HEK293T (cell line): ENCODE data around the gene HACD2.

ENCODE experiments used
- CTCF ChIA-PET: fragments of 350-600 bp; formaldehyde crosslinking; extraction: SDS; loops from one replicate; lab custom pipeline; 2021; ENCODE audit warnings: antibody characterized with exemption, inconsistent platforms; lab: Yijun Ruan, JAX
- POLR2A ChIA-PET: fragments of 350-600 bp; formaldehyde crosslinking; extraction: SDS; loops from one replicate; lab custom pipeline; 2020; ENCODE audit warnings: antibody characterized with exemption, inconsistent platforms; lab: Yijun Ruan, JAX
- DNase-seq: peaks from one replicate; pipeline ENCODE4 v3.0.0; 2012; ENCODE audit warnings: mixed read lengths; ENCODE audit errors: extremely low spot score
- ARNT ChIP-seq: fragments of 450-650 bp; IDR thresholded peaks from 2 replicates; pipeline ENCODE4 v1.6.1; 2017; ENCODE audit warnings: mild to moderate bottlenecking
- BHLHE40 ChIP-seq: fragments of 450-650 bp; IDR thresholded peaks from 2 replicates; pipeline ENCODE4 v1.6.1; 2016; ENCODE audit warnings: mild to moderate bottlenecking, moderate library complexity, borderline replicate concordance
- CTBP1 ChIP-seq: fragments of 450-650 bp; IDR thresholded peaks from 2 replicates; pipeline ENCODE4 v1.6.1; 2016; ENCODE audit warnings: borderline replicate concordance
- ELF4 ChIP-seq: fragments of 450-650 bp; IDR thresholded peaks from 2 replicates; pipeline ENCODE4 v1.6.1; 2017; ENCODE audit warnings: antibody characterized with exemption
- FOXA1 ChIP-seq: fragments of 450-650 bp; IDR thresholded peaks from 2 replicates; pipeline ENCODE4 v1.6.1; 2016; ENCODE audit warnings: mild to moderate bottlenecking
- FOXK2 ChIP-seq: fragments of 450-650 bp; IDR thresholded peaks from 2 replicates; pipeline ENCODE4 v1.6.1; 2016; ENCODE audit warnings: mild to moderate bottlenecking
- FOXM1 ChIP-seq: fragments of 450-650 bp; IDR thresholded peaks from 2 replicates; pipeline ENCODE4 v1.6.1; 2017; ENCODE audit warnings: mild to moderate bottlenecking, borderline replicate concordance
- HDGF ChIP-seq: fragments of 450-650 bp; IDR thresholded peaks from 2 replicates; pipeline ENCODE4 v1.6.1; 2017; ENCODE audit warnings: antibody characterized with exemption, borderline replicate concordance
- L3MBTL2 ChIP-seq: fragments of 450-650 bp; conservative IDR thresholded peaks from 2 replicates; pipeline ENCODE4 v1.6.1; 2016; ENCODE audit warnings: mild to moderate bottlenecking
- LEF1 ChIP-seq: fragments of 450-650 bp; IDR thresholded peaks from 2 replicates; pipeline ENCODE4 v1.6.1; 2017; ENCODE audit warnings: mild to moderate bottlenecking, borderline replicate concordance
- NFRKB ChIP-seq: fragments of 450-650 bp; IDR thresholded peaks from 2 replicates; pipeline ENCODE4 v1.6.1; 2016; ENCODE audit warnings: mild to moderate bottlenecking, moderate library complexity
- SP1 ChIP-seq: fragments of 450-650 bp; IDR thresholded peaks from 2 replicates; pipeline ENCODE4 v1.6.1; 2017
- SUZ12 ChIP-seq: fragments of 450-650 bp; IDR thresholded peaks from 2 replicates; pipeline ENCODE4 v1.6.1; 2016; ENCODE audit warnings: mild to moderate bottlenecking
- TARDBP ChIP-seq: fragments of 450-650 bp; IDR thresholded peaks from 2 replicates; pipeline ENCODE4 v1.6.1; 2016
- ZNF384 ChIP-seq: fragments of 450-650 bp; IDR thresholded peaks from 2 replicates; pipeline ENCODE4 v1.6.1; 2016
- TF ChIP-seq, protein P1 (sequence below): fragments of 450-650 bp; IDR thresholded peaks from 2 replicates; pipeline ENCODE4 v1.6.1; 2016

The HACD2 gene

DNA sequence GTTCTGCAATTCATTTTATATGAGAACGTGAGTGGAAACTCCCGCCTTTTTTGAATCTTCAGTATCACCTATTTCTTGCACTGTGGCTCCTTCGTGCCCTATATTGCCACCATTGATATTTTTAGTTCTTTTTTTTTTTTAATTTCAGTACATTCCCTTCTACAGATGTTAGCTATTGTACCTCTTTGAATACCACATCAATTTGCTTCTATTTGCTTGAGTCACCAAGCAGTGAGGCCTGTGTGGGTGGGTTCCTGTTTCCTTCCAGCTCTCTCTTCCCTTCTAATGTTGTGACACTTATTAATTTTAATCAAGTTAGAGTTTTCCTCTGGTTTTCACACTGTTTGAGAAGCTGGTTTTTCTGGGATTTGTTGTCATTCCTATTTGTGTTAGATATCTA, 8.7 kb downstream of the HACD2 start:
- POLR2A ChIA-PET, result interaction anchor here (1.3 kb wide), 1 partner anchor 10 kb away, joined by 4 read pairs; no protein-coding TSS in a partner anchor

DNA sequence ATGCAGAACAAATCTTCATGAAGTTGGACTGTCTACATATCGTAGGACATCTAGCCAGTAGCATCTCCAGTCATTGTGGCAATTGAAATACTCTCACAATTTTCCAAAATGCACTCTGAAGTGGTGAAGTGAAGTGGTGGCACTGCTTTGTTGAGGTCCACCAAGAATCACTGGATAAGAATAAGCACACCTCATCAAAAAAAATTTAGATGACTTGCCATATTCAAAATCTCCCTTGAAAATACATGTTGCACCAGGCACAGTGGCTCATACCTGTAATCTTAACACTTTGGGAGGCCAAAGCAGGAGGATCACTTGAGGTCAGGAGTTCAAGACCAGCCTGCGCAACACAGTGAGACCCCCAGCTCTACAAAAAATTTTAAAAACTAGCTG, 12.9 kb downstream of the HACD2 start:
- ChIA-PET POLR2A (no interaction called here), CTCF (interaction anchor here (1.6 kb wide), 1 partner anchor 13 kb away, joined by 3 read pairs; no protein-coding TSS in a partner anchor)
- TF ChIP-seq ZNF384 (no peak), NFRKB (no peak), HDGF (no peak), ELF4 (no peak), FOXK2 (no peak)
- no peak for DNase-seq

More for the DNA sequence above, 8.7 kb downstream of the HACD2 start:
- no peak for DNase-seq
- no peak for TF ChIP-seq FOXA1
- TF ChIP-seq, protein P1, sequence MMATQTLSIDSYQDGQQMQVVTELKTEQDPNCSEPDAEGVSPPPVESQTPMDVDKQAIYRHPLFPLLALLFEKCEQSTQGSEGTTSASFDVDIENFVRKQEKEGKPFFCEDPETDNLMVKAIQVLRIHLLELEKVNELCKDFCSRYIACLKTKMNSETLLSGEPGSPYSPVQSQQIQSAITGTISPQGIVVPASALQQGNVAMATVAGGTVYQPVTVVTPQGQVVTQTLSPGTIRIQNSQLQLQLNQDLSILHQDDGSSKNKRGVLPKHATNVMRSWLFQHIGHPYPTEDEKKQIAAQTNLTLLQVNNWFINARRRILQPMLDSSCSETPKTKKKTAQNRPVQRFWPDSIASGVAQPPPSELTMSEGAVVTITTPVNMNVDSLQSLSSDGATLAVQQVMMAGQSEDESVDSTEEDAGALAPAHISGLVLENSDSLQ, result no peak
- no peak for TF ChIP-seq SP1
- TF ChIP-seq ELF4, result no peak
- TF ChIP-seq CTBP1, result no peak
- TF ChIP-seq ZNF384, result no peak
- TF ChIP-seq ARNT, result no peak
- no peak for TF ChIP-seq SUZ12
- CTCF ChIA-PET, result interaction anchor here (0.9 kb wide), 1 partner anchor 16 kb away, joined by 4 read pairs; no protein-coding TSS in a partner anchor

DNA sequence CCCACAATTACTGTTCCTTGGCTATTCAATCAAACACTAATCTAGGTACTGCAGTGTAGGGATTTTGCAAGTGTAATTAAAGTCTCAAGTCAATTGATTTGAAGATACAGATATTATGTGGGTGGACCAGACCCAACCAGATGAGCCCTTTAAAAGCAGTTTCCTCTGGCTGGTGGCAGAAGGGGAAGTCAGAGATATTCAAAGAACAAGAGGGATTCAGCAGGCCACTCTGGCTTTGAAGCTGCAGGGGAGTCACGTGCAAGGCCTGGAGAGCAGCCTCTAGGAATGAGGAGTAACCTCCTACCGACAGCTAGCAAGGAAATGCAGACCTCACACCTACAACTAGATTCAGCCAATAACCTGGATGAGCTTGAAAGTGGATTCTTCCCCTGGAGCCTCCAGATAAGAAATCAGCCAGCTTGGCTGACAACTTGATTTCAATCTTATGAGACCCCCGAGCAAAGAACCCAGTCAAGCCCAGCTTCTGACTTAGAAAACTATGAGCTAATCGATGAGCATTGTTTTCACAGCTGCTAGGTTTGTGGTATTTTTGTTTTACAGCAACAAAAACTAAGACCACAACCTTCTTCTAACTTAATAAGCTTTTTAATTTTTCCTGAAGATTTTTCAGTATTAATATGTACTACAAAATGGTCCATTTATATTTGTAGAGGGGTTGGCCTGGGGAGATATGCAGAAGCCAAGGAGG, 13.4 kb downstream of the HACD2 start:
- POLR2A ChIA-PET, result no interaction called here
- CTCF ChIA-PET, result interaction anchor here (1.6 kb wide), 1 partner anchor 13 kb away, joined by 3 read pairs; no protein-coding TSS in a partner anchor
- TF ChIP-seq FOXK2, result no peak
- DNase-seq, result no peak

DNA sequence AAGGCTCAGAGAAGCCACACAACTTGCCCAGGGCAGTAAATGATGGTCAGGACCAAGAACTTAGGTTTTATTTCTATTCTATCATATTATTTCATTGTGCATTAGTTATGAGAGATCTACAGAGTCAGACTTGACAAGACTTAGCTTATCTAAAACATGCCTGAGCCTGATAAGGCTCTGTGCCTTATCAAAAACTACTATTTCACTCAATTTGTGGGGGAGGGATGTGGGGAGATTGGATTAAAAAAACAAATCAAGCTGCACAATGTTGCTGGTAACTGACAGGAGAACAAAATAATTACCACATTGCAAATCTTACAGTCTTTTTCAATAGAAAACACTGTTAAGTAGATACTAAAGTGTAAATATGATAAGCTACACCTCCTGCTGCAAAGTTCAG, 16.0 kb downstream of the HACD2 start:
- no peak for DNase-seq
- TF ChIP-seq HDGF, result no peak
- no peak for TF ChIP-seq ARNT
- no peak for TF ChIP-seq SUZ12
- no peak for TF ChIP-seq FOXK2
- TF ChIP-seq BHLHE40, result no peak
- no peak for TF ChIP-seq FOXM1
- ChIA-PET POLR2A (no interaction called here), CTCF (no interaction called here)

DNA sequence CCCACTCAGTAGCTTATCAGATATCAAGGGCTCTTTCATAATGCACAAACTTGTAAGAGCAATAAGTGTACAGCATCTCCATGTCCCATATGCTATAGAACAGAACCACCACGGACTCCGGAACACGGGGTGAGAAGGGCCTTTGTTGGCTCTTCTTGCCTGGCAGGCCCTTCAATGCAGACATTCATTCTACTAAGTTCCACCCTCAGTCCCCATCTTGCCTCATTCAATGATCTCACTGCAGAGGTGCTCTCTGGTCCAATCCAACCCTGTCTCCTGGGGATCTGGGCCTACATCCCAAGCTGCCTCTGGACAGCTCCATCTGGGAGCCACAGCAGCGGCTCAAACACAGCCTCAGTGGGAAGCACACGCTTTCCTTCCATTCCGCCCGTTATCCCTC, 16.8 kb downstream of the HACD2 start:
- ChIA-PET CTCF (no interaction called here), POLR2A (no interaction called here)
- DNase-seq, result no peak

DNA sequence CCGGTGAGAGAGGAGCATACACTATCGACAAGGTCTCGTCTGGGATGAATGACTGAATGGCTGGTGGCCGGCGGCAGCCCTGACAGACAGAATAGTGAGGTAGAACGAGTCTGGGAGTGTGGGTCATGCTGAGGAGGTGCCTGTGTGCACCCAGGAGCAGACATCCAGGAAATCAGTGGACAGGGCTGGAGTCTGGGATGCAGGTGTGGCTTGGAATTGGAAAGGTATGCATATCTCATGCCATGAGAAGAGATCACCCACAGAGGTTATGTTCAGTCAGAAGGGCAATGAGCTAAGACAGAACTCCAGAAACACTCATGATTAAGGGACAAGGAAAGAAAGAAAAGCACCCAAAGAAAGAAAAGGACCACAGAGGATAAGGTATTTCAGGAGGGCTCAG, 20.8 kb downstream of the HACD2 start:
- ChIA-PET CTCF (no interaction called here), POLR2A (interaction anchor here (0.8 kb wide), 1 partner anchor 15 kb away, joined by 3 read pairs; no protein-coding TSS in a partner anchor)
- DNase-seq, result no peak
- TF ChIP-seq ARNT, result no peak
- no peak for TF ChIP-seq CTBP1
- TF ChIP-seq SUZ12, result no peak
- no peak for TF ChIP-seq TARDBP
- TF ChIP-seq SP1, result no peak
- no peak for TF ChIP-seq HDGF
- TF ChIP-seq FOXK2, result no peak
- TF ChIP-seq FOXM1, result no peak
- TF ChIP-seq L3MBTL2, result no peak
- no peak for TF ChIP-seq ZNF384
- TF ChIP-seq, protein P1, result no peak
- no peak for TF ChIP-seq ELF4
- TF ChIP-seq FOXA1, result no peak
- TF ChIP-seq NFRKB, result no peak
- no peak for TF ChIP-seq BHLHE40
- TF ChIP-seq LEF1, result no peak

More for the DNA sequence above, 16.8 kb downstream of the HACD2 start:
- TF ChIP-seq ZNF384, result no peak
- no peak for TF ChIP-seq NFRKB
- TF ChIP-seq L3MBTL2, result no peak
- no peak for TF ChIP-seq HDGF
- TF ChIP-seq SUZ12, result no peak
- TF ChIP-seq FOXM1, result no peak
- no peak for TF ChIP-seq FOXA1
- no peak for TF ChIP-seq FOXK2
- TF ChIP-seq ELF4, result no peak
- TF ChIP-seq, protein P1, result no peak

DNA sequence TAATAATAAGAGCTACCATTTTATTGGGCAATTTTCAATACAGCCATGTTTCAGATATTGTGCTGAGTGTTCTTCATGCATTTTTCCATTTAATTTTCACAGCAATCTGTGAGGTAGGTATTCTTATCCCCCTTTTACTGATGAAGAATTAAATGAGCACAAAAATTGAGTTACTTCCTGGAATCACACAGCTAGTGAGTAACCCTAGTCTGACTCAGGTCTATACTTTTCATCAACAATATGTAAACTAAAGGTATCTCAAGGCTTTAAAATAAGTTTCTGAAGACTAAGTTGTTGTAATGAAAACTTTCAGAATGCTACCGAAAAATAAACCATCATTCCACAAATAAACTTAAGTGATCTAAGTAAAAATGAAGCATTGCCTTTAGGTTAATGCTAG, 22.3 kb downstream of the HACD2 start:
- CTCF ChIA-PET, result no interaction called here
- TF ChIP-seq, protein P1, result no peak
- TF ChIP-seq SP1 (no peak), CTBP1 (no peak), FOXM1 (no peak), ARNT (no peak), SUZ12 (no peak), FOXA1 (no peak), HDGF (no peak), BHLHE40 (no peak), L3MBTL2 (no peak), ELF4 (no peak), TARDBP (no peak), NFRKB (no peak), FOXK2 (no peak), ZNF384 (no peak), LEF1 (no peak)
- DNase-seq, result no peak
- POLR2A ChIA-PET, result no interaction called here
